Keratinocyte (primary cell): ENCODE measurements around the gene PCDH9. TPM values are rescaled to one million over a fixed set of nuclear protein-coding genes. Genes with fewer than 3 reads are reported as not detected.

Experiments
- DNase-seq: peaks from one replicate; pipeline ENCODE4 v3.0.0-alpha.2; 2011; ENCODE audit warnings: low read depth, missing footprints, low spot score
- FAIRE-seq: peaks from 2 replicates; lab custom pipeline; 2011; peaks lifted over from hg19 to GRCh38; lab: Jason Lieb, UNC
- H2AFZ ChIP-seq: 2 replicates; pipeline ENCODE4 v1.6.0; 2012; ENCODE audit warnings: low read length, control low read depth, inconsistent platforms; ENCODE audit not compliant: control insufficient read depth
- H3K27ac ChIP-seq: 2 replicates; pipeline ENCODE4 v1.5.1; 2011; ENCODE audit warnings: low read length; ENCODE audit not compliant: control insufficient read depth, insufficient read depth
- H3K27me3 ChIP-seq: 3 replicates; pipeline ENCODE4 v1.6.0; 2011; ENCODE audit warnings: low read length; ENCODE audit not compliant: control insufficient read depth, insufficient read depth; ENCODE audit errors: extremely low read depth
- H3K36me3 ChIP-seq, 2 experiments: 2 replicates in 1 of 2; 3 replicates in 1 of 2; pipeline ENCODE4 v1.5.1; 2011; ENCODE audit warnings: low read length in 2 of 2, mild to moderate bottlenecking in 1 of 2; ENCODE audit not compliant: control insufficient read depth in 2 of 2, insufficient read depth in 2 of 2; ENCODE audit errors: extremely low read depth in 1 of 2
- H3K4me1 ChIP-seq: 3 replicates; pipeline ENCODE4 v1.5.1; 2011; ENCODE audit warnings: low read length; ENCODE audit not compliant: control insufficient read depth, insufficient read depth; ENCODE audit errors: extremely low read depth
- H3K4me2 ChIP-seq: 3 replicates; pipeline ENCODE4 v1.6.0; 2011; ENCODE audit warnings: low read depth, low read length; ENCODE audit not compliant: control insufficient read depth, insufficient read depth; ENCODE audit errors: extremely low read depth
- H3K4me3 ChIP-seq, 3 experiments: fragments of 200-600 bp in 1 of 3; sonication (generic) in 1 of 3; 2 replicates in 2 of 3; 3 replicates in 1 of 3; pipeline ENCODE4 v1.5.1; 2011 to 2016; ENCODE audit warnings: low read length in 3 of 3, mild to moderate bottlenecking in 3 of 3, control low read depth in 2 of 3, inconsistent platforms in 1 of 3, low read depth in 1 of 3, mixed read lengths in 1 of 3, mixed run types in 1 of 3, moderate library complexity in 1 of 3; ENCODE audit not compliant: control insufficient read depth in 2 of 3, insufficient read depth in 2 of 3; ENCODE audit errors: extremely low read depth in 1 of 3
- H3K79me2 ChIP-seq: 2 replicates; pipeline ENCODE4 v1.6.0; 2012; ENCODE audit warnings: low read length; ENCODE audit not compliant: control insufficient read depth, insufficient read depth
- H3K9ac ChIP-seq: 3 replicates; pipeline ENCODE4 v1.6.0; 2011; ENCODE audit warnings: low read length; ENCODE audit not compliant: control insufficient read depth, insufficient read depth; ENCODE audit errors: extremely low read depth
- H3K9me1 ChIP-seq: 3 replicates; pipeline ENCODE4 v1.6.0; 2011; ENCODE audit warnings: low read length; ENCODE audit not compliant: control insufficient read depth, insufficient read depth; ENCODE audit errors: extremely low read depth
- H3K9me3 ChIP-seq: 2 replicates; pipeline ENCODE4 v1.5.1; 2012; ENCODE audit warnings: low read depth, low read length; ENCODE audit not compliant: control insufficient read depth
- H4K20me1 ChIP-seq: 3 replicates; pipeline ENCODE4 v1.6.0; 2011; ENCODE audit warnings: low read length; ENCODE audit not compliant: control insufficient read depth, insufficient read depth; ENCODE audit errors: extremely low read depth
- EZH2 ChIP-seq: IDR thresholded peaks from one replicate; pipeline ENCODE4 v1.6.1; 2012; ENCODE audit warnings: inconsistent platforms, mild to moderate bottlenecking, low read length, moderate library complexity
- dilution Hi-C: fragments of 300-500 bp; cut with MboI; formaldehyde crosslinking; loops from one replicate; pipeline ENCODE4 v1.7.0; 2020; ENCODE audit warnings: low sequenced_read_pairs; ENCODE audit not compliant: extremely low pct_ligation_motif_present
- polyA plus RNA-seq, 5 experiments: library from polyadenylated mRNA; depleted of rRNA in 3 of 5; stranded (reverse) in 3 of 5; stranded (forward) in 1 of 5; unstranded in 1 of 5; fragments of >200 nt; gene quantifications; 1 replicate in 1 of 5; 2 replicates in 3 of 5; 3 replicates in 1 of 5; pipeline versions ENCODE4 v1.2.1 to v1.2.3, GENCODE V29; 2011 to 2012; ENCODE audit warnings: missing spikeins in 2 of 5, low read depth in 1 of 5, low replicate concordance in 1 of 5
- TF ChIP-seq, protein P1 (sequence below), 3 experiments: IDR thresholded peaks in 1 of 3; conservative IDR thresholded peaks in 1 of 3; optimal IDR thresholded peaks in 1 of 3; 2 replicates in 2 of 3; 3 replicates in 1 of 3; pipeline versions ENCODE3 to v1.5.1; 2011; ENCODE audit warnings: low read length in 3 of 3, mild to moderate bottlenecking in 3 of 3, moderate library complexity in 2 of 3, control low read depth in 1 of 3, inconsistent platforms in 1 of 3; ENCODE audit not compliant: insufficient read depth in 2 of 3; ENCODE audit errors: extremely low read depth in 1 of 3

PCDH9 gene
- polyA plus RNA-seq, 1 donor (not counting 4 experiments of a cell fraction or from before 2014, with no cell fraction given): 0.21 TPM

DNA sequence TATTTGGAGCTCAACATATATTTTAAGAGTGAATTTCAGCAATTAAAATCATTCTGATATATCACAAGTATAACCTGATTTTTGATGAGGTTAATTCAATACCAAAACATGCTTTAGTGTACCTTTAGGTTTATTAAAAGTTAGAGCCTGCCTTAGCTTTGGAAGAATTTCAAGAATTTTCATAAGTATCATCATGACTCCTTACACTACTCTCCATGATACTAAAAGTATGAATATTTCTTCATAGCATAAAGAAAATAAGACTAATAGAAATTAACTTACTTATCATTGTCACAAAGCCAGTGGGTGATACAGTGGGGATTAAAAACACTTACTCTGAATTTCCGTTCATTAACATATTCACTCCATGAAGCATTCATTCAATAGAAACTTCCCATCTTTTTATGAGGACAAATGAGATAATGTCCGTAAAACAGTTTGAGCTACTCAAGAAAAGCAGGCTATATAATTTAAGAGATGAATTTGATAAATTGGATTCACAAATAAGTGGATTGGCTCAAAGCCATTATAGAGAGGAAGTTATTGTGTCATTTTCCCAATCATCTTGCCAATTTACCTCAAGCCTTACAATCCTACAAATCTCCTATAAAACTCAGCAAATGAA, 214.0 kb downstream of the PCDH9 start:
- no peak overlapping the region for H2AFZ ChIP-seq
- H3K9me1 ChIP-seq: no peaks in the 10 kb centered on the region
- H3K9ac ChIP-seq: no peak overlapping the region
- dilution Hi-C loops: no loop called here
- H4K20me1 ChIP-seq: no peaks in the 10 kb centered on the region
- no peaks in the 10 kb centered on the region for H3K4me1 ChIP-seq
- FAIRE-seq (no peak), DNase-seq (no peak)
- no peaks in the 10 kb centered on the region for H3K79me2 ChIP-seq
- H3K27ac ChIP-seq: no peak overlapping the region
- no peak overlapping the region for H3K4me2 ChIP-seq
- H3K9me3 ChIP-seq: no peaks in the 10 kb centered on the region
- TF ChIP-seq EZH2: no peak
- TF ChIP-seq, protein P1, sequence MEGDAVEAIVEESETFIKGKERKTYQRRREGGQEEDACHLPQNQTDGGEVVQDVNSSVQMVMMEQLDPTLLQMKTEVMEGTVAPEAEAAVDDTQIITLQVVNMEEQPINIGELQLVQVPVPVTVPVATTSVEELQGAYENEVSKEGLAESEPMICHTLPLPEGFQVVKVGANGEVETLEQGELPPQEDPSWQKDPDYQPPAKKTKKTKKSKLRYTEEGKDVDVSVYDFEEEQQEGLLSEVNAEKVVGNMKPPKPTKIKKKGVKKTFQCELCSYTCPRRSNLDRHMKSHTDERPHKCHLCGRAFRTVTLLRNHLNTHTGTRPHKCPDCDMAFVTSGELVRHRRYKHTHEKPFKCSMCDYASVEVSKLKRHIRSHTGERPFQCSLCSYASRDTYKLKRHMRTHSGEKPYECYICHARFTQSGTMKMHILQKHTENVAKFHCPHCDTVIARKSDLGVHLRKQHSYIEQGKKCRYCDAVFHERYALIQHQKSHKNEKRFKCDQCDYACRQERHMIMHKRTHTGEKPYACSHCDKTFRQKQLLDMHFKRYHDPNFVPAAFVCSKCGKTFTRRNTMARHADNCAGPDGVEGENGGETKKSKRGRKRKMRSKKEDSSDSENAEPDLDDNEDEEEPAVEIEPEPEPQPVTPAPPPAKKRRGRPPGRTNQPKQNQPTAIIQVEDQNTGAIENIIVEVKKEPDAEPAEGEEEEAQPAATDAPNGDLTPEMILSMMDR (optimal IDR thresholded peaks at IDR 0.05 in 1 of 3, IDR thresholded peaks at IDR 0.05 in 1 of 3, conservative IDR thresholded peaks at IDR 0.05 in 1 of 3; ENCODE audit: extremely low read depth in 1 of 3, insufficient read depth in 2 of 3, low read length in 3 of 3): no peak
- no peak overlapping the region for H3K4me3 ChIP-seq
- H3K36me3 ChIP-seq: no peaks in the 10 kb centered on the region
- H3K27me3 ChIP-seq: no peaks in the 10 kb centered on the region

DNA sequence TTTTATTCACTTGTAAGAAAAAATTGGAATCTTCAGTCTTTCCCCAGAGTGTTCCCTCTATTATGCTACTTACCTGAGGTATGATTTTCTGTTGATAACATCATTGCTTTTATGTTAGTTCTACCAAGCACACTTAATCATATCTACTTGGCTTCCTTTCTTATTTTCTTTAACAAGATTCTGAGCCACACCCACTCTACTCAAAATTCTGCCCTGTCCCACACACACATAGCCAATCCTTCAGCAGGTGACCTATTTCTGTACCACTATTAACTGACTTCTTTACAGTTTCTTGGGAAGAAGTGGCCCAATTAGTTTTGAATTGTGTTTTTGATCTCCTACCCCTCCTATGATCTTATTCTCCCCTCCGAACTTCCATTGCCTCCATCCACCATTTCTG, 215.7 kb downstream of the PCDH9 start:
- no peak overlapping the region for H2AFZ ChIP-seq
- no peaks in the 10 kb centered on the region for H3K36me3 ChIP-seq
- no peak overlapping the region for H3K4me2 ChIP-seq
- no peaks in the 10 kb centered on the region for H3K27me3 ChIP-seq
- DNase-seq (no peak), FAIRE-seq (no peak)
- dilution Hi-C loops: no loop called here
- no peak overlapping the region for H3K4me3 ChIP-seq
- no peak overlapping the region for H3K27ac ChIP-seq
- no peak overlapping the region for H3K9ac ChIP-seq
- no peaks in the 10 kb centered on the region for H3K4me1 ChIP-seq
- TF ChIP-seq EZH2: no peak
- TF ChIP-seq, protein P1 (optimal IDR thresholded peaks at IDR 0.05 in 1 of 3, IDR thresholded peaks at IDR 0.05 in 1 of 3, conservative IDR thresholded peaks at IDR 0.05 in 1 of 3; ENCODE audit: extremely low read depth in 1 of 3, insufficient read depth in 2 of 3, low read length in 3 of 3): no peak
- no peaks in the 10 kb centered on the region for H3K9me3 ChIP-seq
- no peaks in the 10 kb centered on the region for H3K79me2 ChIP-seq
- no peaks in the 10 kb centered on the region for H4K20me1 ChIP-seq
- no peaks in the 10 kb centered on the region for H3K9me1 ChIP-seq
